GM12891 (cell line): ENCODE measurements around the gene URGCP.
A peak's percentile ranks its signal among the peaks of the same experiment; 100 is the strongest.
"Not testable (repeated sequence)": the region's sequence is repeated elsewhere in the genome, so short reads cannot be mapped to it uniquely, and the experiment has no call there.

Experiments used
- DNase-seq: peaks from one replicate; pipeline ENCODE4 v3.0.0; 2011; ENCODE audit warnings: low spot score; ENCODE audit not compliant: insufficient read length
- FAIRE-seq: peaks from 2 replicates; lab custom pipeline; 2011; peaks lifted over from hg19 to GRCh38; lab: Jason Lieb, UNC
- PAX5 ChIP-seq: IDR thresholded peaks from 2 replicates; pipeline ENCODE4 v1.6.1; 2011; ENCODE audit warnings: low read length, moderate library complexity, mild to moderate bottlenecking; ENCODE audit not compliant: insufficient read depth, severe bottlenecking
- POLR2A ChIP-seq: IDR thresholded peaks from 2 replicates; pipeline ENCODE4 v1.6.1; 2011; ENCODE audit warnings: low read depth, low read length, control low read depth
- POLR2AphosphoS5 ChIP-seq: IDR thresholded peaks from 2 replicates; pipeline ENCODE4 v1.6.1; 2011; ENCODE audit warnings: low read depth, low read length, control low read depth
- POU2F2 ChIP-seq: IDR thresholded peaks from 2 replicates; pipeline ENCODE4 v1.6.1; 2011; ENCODE audit warnings: low read depth, mild to moderate bottlenecking, control low read depth, low read length, moderate library complexity
- SPI1 ChIP-seq: IDR thresholded peaks from 2 replicates; pipeline ENCODE4 v1.6.1; 2011; ENCODE audit warnings: low read depth, low read length, control low read depth
- TAF1 ChIP-seq: IDR thresholded peaks from 2 replicates; pipeline ENCODE4 v1.6.1; 2011; ENCODE audit warnings: low read depth, low read length, control low read depth

URGCP gene

DNA sequence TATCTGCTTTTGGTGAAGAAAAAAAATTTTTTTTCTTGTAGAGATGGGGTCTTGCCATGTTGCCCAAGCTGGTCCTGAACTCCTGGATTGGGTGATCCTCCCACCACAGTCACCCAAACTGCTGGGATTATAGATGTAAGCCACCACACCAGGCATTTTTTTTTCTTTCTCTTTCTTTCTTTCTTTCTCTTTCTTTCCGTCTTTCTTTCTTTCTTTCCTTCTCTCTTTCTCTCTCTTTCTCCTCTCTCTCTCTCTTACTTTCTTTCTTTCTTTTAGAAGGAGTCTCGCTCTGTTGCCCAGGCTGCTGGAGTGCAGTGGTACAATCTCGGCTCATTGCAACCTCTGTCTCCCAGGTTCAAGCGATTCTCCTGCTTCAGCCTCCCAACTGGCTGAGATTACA, 16.3 kb upstream of the URGCP start:
- DNase-seq (no peak), FAIRE-seq (no peak)

DNA sequence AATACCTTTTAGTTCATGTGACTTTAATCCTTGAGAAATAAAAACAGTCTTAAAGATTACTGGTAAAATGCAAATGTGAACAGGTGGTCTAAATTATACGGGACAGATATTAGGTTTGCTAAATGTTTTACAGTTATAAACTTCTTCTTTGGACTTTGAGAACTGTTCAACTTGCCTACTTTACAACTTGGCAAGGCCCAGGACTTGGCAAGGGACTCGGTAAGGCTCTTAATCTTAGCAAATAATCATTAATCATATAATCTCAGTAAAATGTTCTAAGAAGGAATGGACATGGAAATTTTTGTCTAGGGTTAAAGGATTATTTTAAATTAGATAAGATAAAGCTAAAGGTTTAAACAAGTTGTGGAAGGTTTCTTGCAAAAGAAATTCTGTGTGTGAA, 15.0 kb upstream of the URGCP start:
- no peak for TF ChIP-seq POU2F2
- no peak for TF ChIP-seq SPI1
- TF ChIP-seq POLR2A, result no peak
- DNase-seq, result no peak
- FAIRE-seq, result no peak

More for the DNA sequence above, 16.3 kb upstream of the URGCP start:
- no peak for TF ChIP-seq TAF1
- no peak for TF ChIP-seq POLR2AphosphoS5
- TF ChIP-seq PAX5, result no peak
- TF ChIP-seq SPI1, result no peak
- TF ChIP-seq POU2F2, result no peak
- no peak for TF ChIP-seq POLR2A

DNA sequence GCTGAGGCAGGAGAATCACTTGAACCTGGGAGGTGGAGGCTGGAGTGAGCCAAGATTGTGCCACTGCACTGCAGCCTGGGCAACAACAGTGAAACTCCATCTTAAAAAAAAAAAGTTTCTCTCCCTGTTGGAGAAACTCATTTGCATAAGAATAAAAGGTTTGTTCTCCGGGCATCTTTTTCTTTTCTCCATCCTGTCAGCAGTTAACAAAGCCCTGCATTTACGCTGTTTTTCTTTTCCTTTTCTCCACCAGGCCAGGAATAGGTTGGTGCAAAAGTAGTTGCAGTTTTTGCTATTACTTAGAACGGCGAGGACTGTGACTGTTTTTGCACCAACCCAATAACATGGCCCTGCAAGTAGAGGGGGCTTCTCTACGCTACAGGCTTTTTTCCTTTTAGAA, 9.5 kb upstream of the URGCP start:
- no peak for TF ChIP-seq SPI1
- TF ChIP-seq POLR2AphosphoS5, result no peak
- TF ChIP-seq POU2F2, result no peak
- TF ChIP-seq POLR2A, result no peak
- TF ChIP-seq TAF1, result no peak
- TF ChIP-seq PAX5, result no peak
- FAIRE-seq (no peak), DNase-seq (no peak)

DNA sequence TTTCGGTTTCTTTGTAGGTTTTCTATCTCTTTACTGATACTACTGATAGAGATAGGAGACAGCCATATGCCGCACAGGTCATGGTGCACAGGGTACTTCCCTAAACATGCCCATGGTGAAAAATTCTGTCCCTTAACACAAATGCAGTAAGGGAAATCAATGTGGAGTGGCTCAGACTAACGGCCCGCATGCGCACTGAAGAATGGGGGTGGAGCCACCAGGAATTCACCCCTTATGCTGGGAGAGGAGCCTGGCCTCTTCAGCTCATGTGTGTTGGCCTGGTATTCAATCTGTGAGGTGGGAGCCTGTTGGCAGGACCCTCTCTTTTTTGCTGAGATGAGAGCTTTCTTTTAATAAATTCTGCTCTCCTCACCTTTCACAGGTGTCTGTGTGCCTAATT, 8.4 kb upstream of the URGCP start:
- no peak for DNase-seq
- no peak for FAIRE-seq
- TF ChIP-seq SPI1, result no peak
- TF ChIP-seq POU2F2, result no peak
- TF ChIP-seq PAX5, result no peak
- no peak for TF ChIP-seq POLR2AphosphoS5
- no peak for TF ChIP-seq TAF1
- no peak for TF ChIP-seq POLR2A

DNA sequence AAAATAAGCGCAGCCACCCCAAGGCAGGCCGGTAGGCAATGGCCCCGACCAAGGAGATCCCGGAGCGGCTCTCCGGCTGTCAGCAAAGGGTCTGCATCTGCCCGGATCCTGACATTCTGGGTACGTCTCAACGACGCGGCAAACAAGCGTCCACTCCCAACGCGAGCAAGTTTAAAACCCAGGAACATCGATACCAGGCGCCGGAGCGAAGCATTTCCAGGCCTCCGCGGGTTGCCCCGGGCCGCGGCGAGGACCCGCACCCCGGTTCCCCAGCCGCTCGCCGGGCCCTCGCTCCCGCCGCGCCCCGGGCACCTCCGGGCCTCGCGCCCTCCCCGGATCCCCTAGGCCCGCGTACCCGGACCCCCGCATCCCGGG, 453 bp downstream of the URGCP start:
- DNase-seq (peak; percentile 47), FAIRE-seq (no peak)
- TF ChIP-seq PAX5 (no peak), POLR2AphosphoS5 (no peak), TAF1 (no peak), POU2F2 (no peak), SPI1 (no peak), POLR2A (no peak)

DNA sequence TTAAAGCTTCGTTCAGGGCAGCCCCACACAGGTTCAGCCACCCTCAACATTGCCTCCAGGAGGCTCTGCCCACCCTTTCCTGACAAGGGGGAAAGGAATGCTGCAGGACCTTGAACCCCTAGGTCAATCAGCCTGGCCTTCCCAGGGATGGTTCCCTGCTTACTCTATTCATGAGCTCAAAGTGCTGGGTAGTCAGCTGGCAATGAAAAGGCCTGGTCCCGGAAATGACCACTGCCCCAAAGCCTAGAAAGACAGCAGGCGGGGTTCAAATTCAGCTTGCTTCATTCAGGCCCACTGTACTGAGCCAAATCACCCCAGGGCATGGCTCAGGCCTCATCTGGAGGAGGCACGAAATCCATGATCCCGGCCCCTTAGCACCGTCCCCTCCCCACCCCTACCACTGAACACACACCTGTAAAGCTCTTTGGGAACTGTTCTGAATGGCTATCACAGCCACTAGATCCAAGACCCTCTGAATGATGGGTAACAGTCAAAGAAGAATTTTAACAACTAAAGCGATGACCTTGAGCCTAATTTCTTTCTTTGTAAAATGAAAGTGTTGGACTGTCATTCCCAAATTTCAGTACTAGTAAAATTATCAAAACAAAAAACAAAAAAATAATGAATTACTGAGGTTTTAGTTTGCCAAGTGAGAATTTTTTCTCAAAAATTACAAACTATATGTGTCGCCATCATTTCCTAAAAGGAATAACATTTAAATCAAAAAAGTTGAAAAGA, 1.0 kb downstream of the URGCP start:
- FAIRE-seq (no peak), DNase-seq (no peak)
- TF ChIP-seq TAF1 (no peak), POLR2A (no peak), SPI1 (no peak), POU2F2 (no peak), POLR2AphosphoS5 (no peak), PAX5 (no peak)

DNA sequence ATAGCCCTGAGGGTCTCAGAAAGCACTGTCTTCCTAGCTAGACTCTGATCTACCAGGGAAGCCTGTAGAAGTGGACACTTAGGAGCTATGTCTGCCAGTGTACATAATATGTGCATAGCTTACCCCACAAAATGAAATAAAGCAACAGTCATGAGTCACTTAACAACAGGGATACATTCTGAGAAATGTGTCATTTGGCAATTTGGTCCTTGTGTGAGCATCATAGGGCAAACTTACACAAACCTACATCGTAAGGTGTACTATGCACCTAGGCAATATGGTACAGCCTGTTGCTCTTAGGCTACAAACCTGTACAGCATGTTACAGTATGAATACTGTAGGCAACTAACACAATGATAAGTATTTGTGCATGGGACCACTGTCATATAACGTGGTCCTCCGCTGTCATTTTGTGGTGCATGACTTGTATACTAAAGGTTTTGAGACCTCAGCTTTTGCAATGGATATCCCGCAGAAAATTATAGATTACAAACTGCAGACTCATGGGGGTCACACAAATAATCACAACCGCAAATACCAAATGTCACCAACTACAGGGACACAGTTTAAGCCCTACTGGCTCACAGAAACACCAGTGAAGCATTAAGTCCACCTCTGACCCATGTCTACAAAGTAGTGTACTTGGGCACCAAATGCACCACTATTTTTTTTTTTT, 1.7 kb downstream of the URGCP start:
- no peak for FAIRE-seq
- DNase-seq, result no peak
- TF ChIP-seq SPI1, result no peak
- no peak for TF ChIP-seq POU2F2
- no peak for TF ChIP-seq PAX5
- TF ChIP-seq POLR2A, result no peak
- TF ChIP-seq POLR2AphosphoS5, result no peak
- no peak for TF ChIP-seq TAF1

DNA sequence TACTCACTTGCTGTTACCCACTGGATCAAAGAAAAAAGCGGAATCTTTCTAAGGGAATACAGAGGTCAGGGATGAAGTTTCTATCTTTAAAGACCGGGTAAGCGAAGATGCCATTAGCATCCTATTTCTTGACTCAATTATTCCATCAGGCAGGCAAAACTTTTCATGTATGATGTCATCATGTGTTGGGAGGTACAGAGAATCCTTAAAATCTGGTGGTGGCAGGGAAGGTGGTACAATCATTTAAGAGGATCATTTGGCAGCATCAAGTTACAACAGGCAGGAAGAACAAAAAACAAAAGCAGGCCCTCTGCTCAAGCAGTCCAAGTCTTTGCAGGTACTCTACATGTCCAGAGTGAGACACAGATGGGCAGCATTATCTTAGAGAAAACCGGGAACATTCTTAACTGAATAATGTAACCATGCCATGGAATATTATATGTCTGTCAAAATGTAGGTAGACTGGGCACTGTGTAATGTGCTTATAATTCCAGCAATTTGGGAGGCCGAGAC, 3.8 kb downstream of the URGCP start:
- TF ChIP-seq PAX5 (no peak), POLR2A (no peak), SPI1 (no peak), TAF1 (no peak), POU2F2 (no peak), POLR2AphosphoS5 (no peak)
- FAIRE-seq (no peak), DNase-seq (no peak)

DNA sequence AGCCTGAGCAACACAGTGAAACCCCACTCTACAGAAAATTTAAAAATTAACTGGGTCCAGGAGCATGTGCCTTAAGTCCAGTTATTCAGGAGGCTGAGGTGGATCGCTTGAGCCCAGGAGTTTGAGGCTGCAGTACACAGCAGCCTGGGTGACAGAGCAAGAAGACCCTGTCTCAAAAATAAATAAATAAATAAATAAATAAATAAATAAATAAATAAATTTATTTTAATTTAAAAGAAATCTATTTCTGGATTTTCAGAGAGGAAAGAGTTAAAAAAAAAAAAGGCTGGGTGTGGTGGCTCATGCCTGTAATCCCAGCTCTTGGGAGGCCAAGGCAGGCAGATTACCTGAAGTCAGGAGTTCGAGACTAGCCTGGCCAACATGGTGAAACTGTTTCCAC, 7.8 kb downstream of the URGCP start:
- not testable (repeated sequence) for DNase-seq, FAIRE-seq

DNA sequence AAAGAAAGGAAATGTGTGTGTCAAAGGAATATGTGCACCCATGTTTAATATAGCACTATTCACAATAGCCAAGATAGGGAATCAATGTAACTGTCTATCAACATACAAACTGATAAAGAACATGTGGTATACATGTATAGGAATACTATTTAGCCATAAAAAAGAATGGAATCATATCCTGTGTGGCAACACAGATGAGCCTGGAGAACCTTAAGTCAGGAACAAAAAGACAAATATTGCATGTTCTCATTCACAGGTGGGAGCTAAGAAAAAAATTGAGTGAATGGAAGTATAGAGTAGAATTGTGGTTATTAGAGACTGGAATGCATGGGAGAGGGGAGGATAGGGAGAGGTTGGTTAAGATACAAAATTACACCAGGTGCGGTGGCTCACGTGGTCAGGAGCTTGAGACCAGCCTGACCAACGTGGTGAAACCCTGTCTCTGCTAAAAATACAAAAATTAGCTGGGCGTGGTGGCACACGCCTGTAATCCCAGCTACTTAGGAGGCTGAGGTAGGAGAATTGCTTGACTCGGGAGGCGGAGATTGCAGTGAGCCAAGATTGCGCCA, 10.5 kb downstream of the URGCP start:
- no peak for FAIRE-seq

More for the DNA sequence above, 10.5 kb downstream of the URGCP start:
- no peak for DNase-seq
- TF ChIP-seq POU2F2 (no peak), POLR2AphosphoS5 (no peak), POLR2A (no peak), PAX5 (no peak), SPI1 (no peak)
